ENCODE data around the gene FAM83E. TPM values are rescaled to one million over a fixed set of nuclear protein-coding genes. Genes with fewer than 3 reads are reported as not detected.

FAM83E gene
- total RNA-seq, result 0.23 and 0.52 TPM in 2 replicates

GRCh38 chr19:48614436-48615230, at the start of gene FAM83E:
FAM83E (minus strand) TSS chr19:48615076; CDS start chr19:48613372, 1,704 bp downstream.

GRCh38 chr19:48646001-48646721, 31.3 kb upstream of the FAM83E start, which contains the start of gene CA11:
CA11 (minus strand) TSS chr19:48646187; CDS start chr19:48645632, 555 bp downstream.

GRCh38 chr19:48636859-48637448, 22.1 kb upstream of the FAM83E start, which contains the start of gene DBP:
DBP (minus strand) TSS chr19:48637379; CDS start chr19:48636994, 385 bp downstream.

GRCh38 chr19:48618916-48619691, 4.2 kb upstream of the FAM83E start, which contains the start of the genes RPL18 and SPHK2:
RPL18 (minus strand) TSS chr19:48619178; CDS start chr19:48619143, 35 bp downstream.
SPHK2 (plus strand) TSS chr19:48619506; CDS start chr19:48620515, 1,009 bp downstream.

GRCh38 chr19:48606463-48607358, 8.2 kb downstream of the FAM83E start, which contains the start of gene SPACA4:
SPACA4 (plus strand) TSS chr19:48606742; CDS start chr19:48606979, 237 bp downstream.

Other genes with a start within 250 kb of the FAM83E start
- gene KDELR1, start 223.5 kb downstream of the FAM83E start, total RNA-seq, result 118 TPM in 2 replicates
- gene GRIN2D, start 221.4 kb downstream of the FAM83E start, total RNA-seq, result 0.59 and 1.1 TPM in 2 replicates
- 22.2 and 29.3 TPM in 2 replicates for gene GRWD1, start 169.1 kb downstream of the FAM83E start, total RNA-seq
- 0.65 and 1.1 TPM in 2 replicates for gene KCNJ14, start 159.5 kb downstream of the FAM83E start, total RNA-seq
- gene CYTH2, start 145.7 kb downstream of the FAM83E start, total RNA-seq, result 24.0 and 33.6 TPM in 2 replicates
- 0.33 and 0.89 TPM in 2 replicates for gene LMTK3, start 103.2 kb downstream of the FAM83E start, total RNA-seq
- not detected in 2 replicates for gene SULT2B1, start 62.9 kb downstream of the FAM83E start, total RNA-seq
- not detected in 2 replicates for gene SPACA4, start 8.3 kb downstream of the FAM83E start, total RNA-seq
- 1,103 and 1,191 TPM in 2 replicates for gene RPL18, start 4.1 kb upstream of the FAM83E start, total RNA-seq
- gene SPHK2, start 4.4 kb upstream of the FAM83E start, total RNA-seq, result 8.7 and 13.1 TPM in 2 replicates
- gene DBP, start 22.3 kb upstream of the FAM83E start, total RNA-seq, result 7.4 and 7.8 TPM in 2 replicates
- gene CA11, start 31.1 kb upstream of the FAM83E start, total RNA-seq, result 0.99 and 1.6 TPM in 2 replicates
- gene NTN5, start 57.9 kb upstream of the FAM83E start, total RNA-seq, result 0.43 and 0.46 TPM in 2 replicates
- not detected in 2 replicates for gene FUT2, start 80.9 kb upstream of the FAM83E start, total RNA-seq
- gene MAMSTR, start 104.6 kb upstream of the FAM83E start, total RNA-seq, result 0.65 and 0.69 TPM in 2 replicates
- 0.52 and 1.0 TPM in 2 replicates for gene RASIP1, start 125.5 kb upstream of the FAM83E start, total RNA-seq
- 0.07 TPM in 1 of 2 replicates, not detected in the other for gene IZUMO1, start 131.8 kb upstream of the FAM83E start, total RNA-seq
- gene FUT1, start 137.6 kb upstream of the FAM83E start, total RNA-seq, result 0.13 TPM in 2 replicates
- gene FGF21, start 140.4 kb upstream of the FAM83E start, total RNA-seq, result not detected in 2 replicates
- gene BCAT2, start 196.0 kb upstream of the FAM83E start, total RNA-seq, result 33.0 and 35.3 TPM in 2 replicates
- 2.2 and 2.8 TPM in 2 replicates for gene HSD17B14, start 221.4 kb upstream of the FAM83E start, total RNA-seq

Measured in smooth muscle cell of the pulmonary artery (primary cell).